ENCODE data around the gene IL36A. TPM values are rescaled to one million over a fixed set of nuclear protein-coding genes. Genes with fewer than 3 reads are reported as not detected.

The IL36A gene
- total RNA-seq, 1 donor from 2014 or later: 0.34 TPM

GRCh38 chr2:113011108-113011507, 5.8 kb downstream of the IL36A start:
- Mint-ChIP-seq H3K27me3 (ENCODE audit: low read depth) (peaks cover 3% of the 10 kb centered on the region), H3K4me1 (ENCODE audit: low read depth) (peaks cover 11% of the 10 kb centered on the region), H3K9me3 (no peaks in the 10 kb centered on the region), H3K36me3 (ENCODE audit: low read depth) (no peaks in the 10 kb centered on the region), H3K4me3 (ENCODE audit: low read depth) (no peak overlapping the region), H3K27ac (no peak overlapping the region)
- DNase-seq (ENCODE audit: low spot score): no peak
- intact Hi-C loops (cut with micrococcal nuclease): no loop called here

- H3K4me1 Mint-ChIP-seq (ENCODE audit: low read depth): peaks cover 11% of the 10 kb centered on the region
- H3K9me3 Mint-ChIP-seq: no peaks in the 10 kb centered on the region
- no peak overlapping the region for H3K27ac Mint-ChIP-seq
- H3K4me3 Mint-ChIP-seq (ENCODE audit: low read depth): no peak overlapping the region
- peaks cover 9% of the 10 kb centered on the region for H3K27me3 Mint-ChIP-seq (ENCODE audit: low read depth)
- no peak for DNase-seq (ENCODE audit: low spot score)
- intact Hi-C loops (cut with micrococcal nuclease): no loop called here
- H3K36me3 Mint-ChIP-seq (ENCODE audit: low read depth): no peaks in the 10 kb centered on the region
These were observed 7.4 kb downstream of the IL36A start for GRCh38 chr2:113012436-113013335.

DNA sequence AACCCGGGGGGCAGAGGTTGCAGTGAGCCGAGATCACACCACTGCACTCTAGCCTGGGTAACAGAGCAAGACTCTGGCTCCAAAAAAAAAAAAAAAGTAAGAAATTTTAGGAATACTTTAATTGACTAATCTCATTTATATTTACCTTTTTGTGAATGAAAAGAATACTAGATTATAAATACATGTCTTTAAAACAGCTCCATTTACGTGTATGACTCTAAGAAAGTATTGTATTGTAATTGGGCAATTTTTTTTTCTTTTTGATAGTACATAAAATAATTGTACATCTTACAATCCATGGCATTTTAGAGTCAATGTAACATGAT, 8.0 kb downstream of the IL36A start:
- no peaks in the 10 kb centered on the region for H3K9me3 Mint-ChIP-seq
- peaks cover 11% of the 10 kb centered on the region for H3K4me1 Mint-ChIP-seq (ENCODE audit: low read depth)
- H3K27me3 Mint-ChIP-seq (ENCODE audit: low read depth): peaks cover 10% of the 10 kb centered on the region
- intact Hi-C loops (cut with micrococcal nuclease): no loop called here
- no peak overlapping the region for H3K27ac Mint-ChIP-seq
- no peaks in the 10 kb centered on the region for H3K36me3 Mint-ChIP-seq (ENCODE audit: low read depth)
- H3K4me3 Mint-ChIP-seq (ENCODE audit: low read depth): no peak overlapping the region
- DNase-seq (ENCODE audit: low spot score): no peak

- intact Hi-C loops (cut with micrococcal nuclease): no loop called here
- Mint-ChIP-seq H3K27ac (no peak overlapping the region), H3K4me1 (ENCODE audit: low read depth) (peaks cover 10% of the 10 kb centered on the region), H3K9me3 (peaks cover 7% of the 10 kb centered on the region), H3K27me3 (ENCODE audit: low read depth) (peaks cover 17% of the 10 kb centered on the region), H3K4me3 (ENCODE audit: low read depth) (no peak overlapping the region), H3K36me3 (ENCODE audit: low read depth) (no peaks in the 10 kb centered on the region)
- no peak for DNase-seq (ENCODE audit: low spot score)
These were observed 8.8 kb downstream of the IL36A start for GRCh38 chr2:113014067-113014466.

- Mint-ChIP-seq H3K4me3 (ENCODE audit: low read depth) (no peak overlapping the region), H3K27me3 (ENCODE audit: low read depth) (peaks cover 17% of the 10 kb centered on the region), H3K27ac (no peak overlapping the region), H3K36me3 (ENCODE audit: low read depth) (no peaks in the 10 kb centered on the region), H3K9me3 (peaks cover 13% of the 10 kb centered on the region), H3K4me1 (ENCODE audit: low read depth) (peaks cover 7% of the 10 kb centered on the region)
- intact Hi-C loops (cut with micrococcal nuclease): no loop called here
- DNase-seq (ENCODE audit: low spot score): no peak
These were observed 9.8 kb downstream of the IL36A start for GRCh38 chr2:113015042-113015441.

GRCh38 chr2:113015655-113016054, 10.4 kb downstream of the IL36A start:
- intact Hi-C loops (cut with micrococcal nuclease): no loop called here
- peaks cover 17% of the 10 kb centered on the region for H3K27me3 Mint-ChIP-seq (ENCODE audit: low read depth)
- no peaks in the 10 kb centered on the region for H3K36me3 Mint-ChIP-seq (ENCODE audit: low read depth)
- no peak overlapping the region for H3K4me3 Mint-ChIP-seq (ENCODE audit: low read depth)
- peaks cover 5% of the 10 kb centered on the region for H3K4me1 Mint-ChIP-seq (ENCODE audit: low read depth)
- peaks cover 13% of the 10 kb centered on the region for H3K9me3 Mint-ChIP-seq
- no peak for DNase-seq (ENCODE audit: low spot score)
- no peak overlapping the region for H3K27ac Mint-ChIP-seq

DNA sequence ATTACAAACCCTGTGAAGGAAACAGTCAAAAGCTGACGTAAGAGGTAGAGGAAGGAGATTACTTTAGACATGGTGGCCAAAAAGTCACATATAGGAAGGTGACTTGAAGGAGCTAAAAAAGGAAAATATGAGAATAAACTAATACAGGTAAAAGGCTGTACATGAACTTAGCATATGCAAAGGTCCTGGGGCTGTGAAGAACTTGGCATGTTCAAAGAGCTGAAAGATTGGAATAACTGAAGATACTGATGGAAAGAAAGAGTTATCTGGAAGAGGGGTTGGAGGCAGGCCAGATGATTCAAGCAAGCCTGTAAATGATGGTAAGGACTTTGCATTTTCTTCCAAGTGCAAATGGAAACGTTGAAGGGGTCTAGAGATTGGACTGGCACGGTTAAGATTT, 13.2 kb downstream of the IL36A start:
- H3K9me3 Mint-ChIP-seq: peaks cover 13% of the 10 kb centered on the region
- H3K36me3 Mint-ChIP-seq (ENCODE audit: low read depth): no peaks in the 10 kb centered on the region
- intact Hi-C loops (cut with micrococcal nuclease): no loop called here
- no peaks in the 10 kb centered on the region for H3K4me1 Mint-ChIP-seq (ENCODE audit: low read depth)
- no peak for DNase-seq (ENCODE audit: low spot score)
- H3K27ac Mint-ChIP-seq: no peak overlapping the region
- peaks cover 31% of the 10 kb centered on the region for H3K27me3 Mint-ChIP-seq (ENCODE audit: low read depth)
- no peak overlapping the region for H3K4me3 Mint-ChIP-seq (ENCODE audit: low read depth)

- intact Hi-C loops (cut with micrococcal nuclease): no loop called here
- no peak overlapping the region for H3K27ac Mint-ChIP-seq
- no peaks in the 10 kb centered on the region for H3K36me3 Mint-ChIP-seq (ENCODE audit: low read depth)
- H3K9me3 Mint-ChIP-seq: peaks cover 13% of the 10 kb centered on the region
- H3K4me3 Mint-ChIP-seq (ENCODE audit: low read depth): no peak overlapping the region
- no peaks in the 10 kb centered on the region for H3K4me1 Mint-ChIP-seq (ENCODE audit: low read depth)
- H3K27me3 Mint-ChIP-seq (ENCODE audit: low read depth): peaks cover 42% of the 10 kb centered on the region
- no peak for DNase-seq (ENCODE audit: low spot score)
These were observed 16.1 kb downstream of the IL36A start for GRCh38 chr2:113021312-113021711.

- Mint-ChIP-seq H3K4me1 (ENCODE audit: low read depth) (no peaks in the 10 kb centered on the region), H3K9me3 (peaks cover 2% of the 10 kb centered on the region), H3K27ac (no peak overlapping the region), H3K4me3 (ENCODE audit: low read depth) (no peak overlapping the region), H3K36me3 (ENCODE audit: low read depth) (no peaks in the 10 kb centered on the region), H3K27me3 (ENCODE audit: low read depth) (peaks cover 56% of the 10 kb centered on the region)
- no peak for DNase-seq (ENCODE audit: low spot score)
- intact Hi-C loops (cut with micrococcal nuclease): no loop called here
These were observed 19.5 kb downstream of the IL36A start for GRCh38 chr2:113024764-113025163.

GRCh38 chr2:113025737-113026136, 20.5 kb downstream of the IL36A start:
- Mint-ChIP-seq H3K4me1 (ENCODE audit: low read depth) (no peaks in the 10 kb centered on the region), H3K27ac (no peak overlapping the region), H3K9me3 (no peaks in the 10 kb centered on the region), H3K4me3 (ENCODE audit: low read depth) (no peak overlapping the region), H3K36me3 (ENCODE audit: low read depth) (no peaks in the 10 kb centered on the region), H3K27me3 (ENCODE audit: low read depth) (peaks cover 62% of the 10 kb centered on the region)
- no peak for DNase-seq (ENCODE audit: low spot score)
- intact Hi-C loops (cut with micrococcal nuclease): no loop called here

- Mint-ChIP-seq H3K9me3 (no peaks in the 10 kb centered on the region), H3K27ac (no peak overlapping the region), H3K4me1 (ENCODE audit: low read depth) (no peaks in the 10 kb centered on the region), H3K36me3 (ENCODE audit: low read depth) (no peaks in the 10 kb centered on the region), H3K27me3 (ENCODE audit: low read depth) (peaks cover 59% of the 10 kb centered on the region), H3K4me3 (ENCODE audit: low read depth) (no peak overlapping the region)
- DNase-seq (ENCODE audit: low spot score): no peak
- intact Hi-C loops (cut with micrococcal nuclease): no loop called here
These were observed 22.4 kb downstream of the IL36A start for GRCh38 chr2:113027691-113028090.

GRCh38 chr2:113028112-113028511, 22.9 kb downstream of the IL36A start:
- DNase-seq (ENCODE audit: low spot score): no peak
- Mint-ChIP-seq H3K36me3 (ENCODE audit: low read depth) (no peaks in the 10 kb centered on the region), H3K27me3 (ENCODE audit: low read depth) (peaks cover 57% of the 10 kb centered on the region), H3K4me1 (ENCODE audit: low read depth) (no peaks in the 10 kb centered on the region), H3K27ac (no peak overlapping the region), H3K4me3 (ENCODE audit: low read depth) (no peak overlapping the region), H3K9me3 (no peaks in the 10 kb centered on the region)
- intact Hi-C loops (cut with micrococcal nuclease): no loop called here

DNA sequence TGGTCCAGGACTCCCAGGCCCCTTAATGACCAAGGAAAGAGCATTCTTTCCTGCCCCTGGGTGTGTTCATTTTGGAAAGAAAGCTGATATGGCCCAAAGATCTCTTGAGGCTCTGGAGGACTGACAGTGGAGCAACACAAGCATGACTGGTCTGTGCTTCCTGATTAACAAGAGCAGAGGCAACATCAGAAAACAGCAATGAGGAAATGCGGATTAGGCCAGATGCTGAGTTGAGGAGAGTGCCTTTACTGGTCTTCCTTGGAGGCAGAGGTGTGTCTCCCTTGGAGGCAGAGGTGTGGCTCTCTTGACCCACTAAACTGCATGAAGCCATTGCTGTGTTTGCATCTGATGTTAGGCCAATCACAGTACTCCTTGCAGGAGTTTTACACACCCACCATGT, 27.5 kb downstream of the IL36A start:
- intact Hi-C loops (cut with micrococcal nuclease): no loop called here
- H3K27ac Mint-ChIP-seq: no peak overlapping the region
- no peak for DNase-seq (ENCODE audit: low spot score)
- H3K27me3 Mint-ChIP-seq (ENCODE audit: low read depth): peaks cover 40% of the 10 kb centered on the region
- H3K4me3 Mint-ChIP-seq (ENCODE audit: low read depth): no peak overlapping the region
- H3K4me1 Mint-ChIP-seq (ENCODE audit: low read depth): no peaks in the 10 kb centered on the region
- H3K9me3 Mint-ChIP-seq: no peaks in the 10 kb centered on the region
- H3K36me3 Mint-ChIP-seq (ENCODE audit: low read depth): no peaks in the 10 kb centered on the region

Data from activated T-helper 2 cell treated with anti-CD3 and anti-CD28 coated beads, Interferon-gamma antibody, Interleukin-2, Interleukin-4, amounts not matched to agents 10 μg/mL and 5 μg/mL and 100 μg/mL, durations not matched to agents 14 hours and 24 hours and 36 hours (primary cell).